ENCODE measurements around the gene EDNRA. TPM values are rescaled to one million over a fixed set of nuclear protein-coding genes. Genes with fewer than 3 reads are reported as not detected.
A peak's percentile ranks its signal among the peaks of the same experiment; 100 is the strongest.

Gene EDNRA
- total and polyA plus RNA-seq, 9 of the 15 experiments (the other 6 are each of a cell fraction or from before 2014, with no cell fraction given), result not detected

DNA sequence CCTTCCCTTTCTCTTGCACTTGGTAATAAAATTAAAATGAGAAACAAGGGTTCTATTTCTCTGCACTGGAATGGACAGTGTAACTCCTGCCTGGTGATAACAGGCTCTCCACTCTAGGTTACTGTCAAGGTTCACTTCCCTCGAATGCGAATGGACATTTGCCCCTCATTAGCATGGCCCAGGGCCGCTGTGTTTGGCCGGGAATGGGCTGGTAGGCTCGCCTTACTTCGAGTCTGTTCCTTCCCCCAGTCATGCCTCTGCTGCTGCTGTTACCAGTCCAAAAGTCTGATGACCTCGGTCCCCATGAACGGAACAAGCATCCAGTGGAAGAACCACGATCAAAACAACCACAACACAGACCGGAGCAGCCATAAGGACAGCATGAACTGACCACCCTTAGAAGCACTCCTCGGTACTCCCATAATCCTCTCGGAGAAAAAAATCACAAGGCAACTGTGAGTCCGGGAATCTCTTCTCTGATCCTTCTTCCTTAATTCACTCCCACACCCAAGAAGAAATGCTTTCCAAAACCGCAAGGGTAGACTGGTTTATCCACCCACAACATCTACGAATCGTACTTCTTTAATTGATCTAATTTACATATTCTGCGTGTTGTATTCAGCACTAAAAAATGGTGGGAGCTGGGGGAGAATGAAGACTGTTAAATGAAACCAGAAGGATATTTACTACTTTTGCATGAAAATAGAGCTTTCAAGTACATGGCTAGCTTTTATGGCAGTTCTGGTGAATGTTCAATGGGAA lies 61.5 kb downstream of the EDNRA start:
- no peak for TF ChIP-seq RBBP5 (IDR thresholded peaks at IDR 0.05; ENCODE audit: borderline replicate concordance, insufficient read depth, low read length, poor library complexity, severe bottlenecking)
- no peak for TF ChIP-seq ZNF583 (CRISPR knock-in tag; IDR thresholded peaks at IDR 0.05)
- TF ChIP-seq E2F5 (CRISPR knock-in tag; IDR thresholded peaks at IDR 0.05), result no peak
- no peak for TF ChIP-seq ZNF766 (CRISPR knock-in tag; conservative IDR thresholded peaks at IDR 0.05)
- TF ChIP-seq RB1 (IDR thresholded peaks at IDR 0.05; ENCODE audit: low read depth), result no peak
- TF ChIP-seq ZNF57 (CRISPR knock-in tag; IDR thresholded peaks at IDR 0.05), result no peak
- peak; percentile 52 for ATAC-seq
- intact Hi-C loops (cut with micrococcal nuclease), result no loop called here
- no peak for FAIRE-seq
- POLR2A ChIA-PET, result no interaction called here
- Histone ChIP-seq H4K20me1 (replicated peaks; ENCODE audit: control insufficient read depth, insufficient read depth, low read length) (no peaks in the 10 kb centered on the region), H3K9me1 (ENCODE audit: control insufficient read depth, insufficient read depth, low read length) (no peaks in the 10 kb centered on the region), H3K4me3 (no peak overlapping the region), H3K79me2 (ENCODE audit: control insufficient read depth, insufficient read depth, low read length) (no peaks in the 10 kb centered on the region), H3K9me3 (replicated peaks; ENCODE audit: control insufficient read depth, insufficient read depth, low read depth, low read length) (no peaks in the 10 kb centered on the region), H3K36me3 (ENCODE audit: control insufficient read depth, insufficient read depth, low read length) (no peaks in the 10 kb centered on the region), H2AFZ (ENCODE audit: low read depth, low read length) (peak overlapping the region; percentile 56), H3K27me3 (ENCODE audit: control insufficient read depth in 2 of 2, insufficient read depth in 2 of 2, low read length in 2 of 2) (peaks cover 0 to 4% of the 10 kb centered on the region in 2 experiments; a peak in 2 of 5 replicates), H3K27ac (ENCODE audit: extremely low read depth, low read depth, low read length) (no peak overlapping the region), H3K9ac (ENCODE audit: insufficient read depth in 1 of 2, low read depth in 2 of 2, low read length in 2 of 2) (no peak overlapping the region), H3K4me2 (ENCODE audit: insufficient read depth, low read length) (0 out of 2 replicates have a peak overlapping the region, but pooled peaks have one; percentile 3), H3K4me1 (replicated peaks in 1 of 2; ENCODE audit: control insufficient read depth in 2 of 2, insufficient read depth in 2 of 2, low read length in 2 of 2) (no peaks in the 10 kb centered on the region)
- BruUV-seq (replicated peaks), result no TSS peak
- no peak for DNase-seq (ENCODE audit: extremely low read depth in 1 of 4, low spot score in 3 of 4)
- CTCF ChIA-PET (ENCODE audit: low intra/inter-chr PET ratio), result no interaction called here
- in situ Hi-C loops (cut with MboI), result no loop called here
- under 1% methylated on average over 17 of the region's 17 CpGs for WGBS (ENCODE audit: insufficient coverage, low coverage, missing lambda C conversion rate)
